Prostate gland (tissue), 2 donors: ENCODE results near the gene KREMEN1. TPM values are rescaled to one million over a fixed set of nuclear protein-coding genes. Genes with fewer than 3 reads are reported as not detected.

ENCODE experiments used
- DNase-seq: peaks from one replicate; pipeline ENCODE4 v3.0.0-alpha.2; 2019; ENCODE audit warnings: low spot score
- H3K27ac ChIP-seq, 2 donors: fragments of 200-600 bp; sonication (generic); 2 replicates each; pipeline ENCODE4 v1.5.1; 2017 to 2019
- H3K27me3 ChIP-seq: fragments of 200-600 bp; sonication (generic); replicated peaks from 2 replicates; pipeline ENCODE4 v1.5.1; 2019; ENCODE audit not compliant: insufficient read depth
- H3K36me3 ChIP-seq, 2 donors: fragments of 200-600 bp; sonication (generic); 1 replicate in 1 of 2; 2 replicates in 1 of 2; pipeline versions ENCODE4 v1.5.1 to v1.8.1; 2017 to 2019
- H3K4me1 ChIP-seq: fragments of 200-600 bp; sonication (generic); replicated peaks from 2 replicates; pipeline ENCODE4 v1.5.1; 2019
- H3K4me3 ChIP-seq, 2 donors: fragments of 200-600 bp; sonication (generic); 2 replicates each; pipeline ENCODE4 v1.5.1; 2017 to 2019
- H3K9me3 ChIP-seq: fragments of 200-600 bp; sonication (generic); 2 replicates; pipeline ENCODE4 v1.5.1; 2017
- CTCF ChIP-seq, 4 experiments: fragments of 200-600 bp in 2 of 4; fragments of 450-650 bp in 2 of 4; sonication (generic) in 2 of 4; IDR thresholded peaks; 1 replicate in 3 of 4; 2 replicates in 1 of 4; pipeline ENCODE4 v1.5.1; 2016 to 2019; ENCODE audit warnings: antibody characterized with exemption in 4 of 4, mild to moderate bottlenecking in 2 of 4, moderate library complexity in 2 of 4
- POLR2A ChIP-seq: fragments of 450-650 bp; IDR thresholded peaks from one replicate; pipeline ENCODE4 v1.6.1; 2016; ENCODE audit warnings: antibody characterized with exemption, mild to moderate bottlenecking
- POLR2AphosphoS5 ChIP-seq: sonication (generic); formaldehyde crosslinking; IDR thresholded peaks from one replicate; pipeline ENCODE4 v1.6.1; 2017; ENCODE audit warnings: antibody characterized with exemption
- WGBS: methylation state at CpG from one replicate; pipeline ENCODE4 v1.1.5; 2018; 5-methylcytosine and 5-hydroxymethylcytosine counted together
- intact Hi-C: fragments of 100-400 bp; cut with DNase I; formaldehyde crosslinking; loops from one replicate; pipeline ENCODE4 v1.14.2; 2022
- total RNA-seq, 2 donors: library from RNA; depleted of rRNA; stranded (reverse); fragments of >200 nt; gene quantifications; one replicate each; pipeline ENCODE4 v1.1.0, GENCODE V29; 2016

Gene KREMEN1
- total RNA-seq, 2 donors from 2014 or later: 19.3 to 49.0 TPM

GRCh38 chr22:29199702-29200400 lies 127.0 kb downstream of the KREMEN1 start:
- 87% methylated on average over 8 of the region's 8 CpGs for WGBS
- DNase-seq: no peak
- Histone ChIP-seq H3K36me3 (no peaks in the 10 kb centered on the region), H3K4me3 (no peak overlapping the region), H3K9me3 (no peaks in the 10 kb centered on the region), H3K27me3 (no peaks in the 10 kb centered on the region), H3K27ac (no peak overlapping the region), H3K4me1 (no peaks in the 10 kb centered on the region)
- intact Hi-C loops: no loop called here
- TF ChIP-seq CTCF (IDR thresholded peaks at IDR 0.05) (no peak), POLR2AphosphoS5 (no peak), POLR2A (no peak)

GRCh38 chr22:29200901-29201300 lies 128.1 kb downstream of the KREMEN1 start:
- WGBS: 87% methylated on average over 7 of the region's 7 CpGs
- intact Hi-C loops: no loop called here
- Histone ChIP-seq H3K4me1 (no peaks in the 10 kb centered on the region), H3K27ac (no peak overlapping the region), H3K27me3 (no peaks in the 10 kb centered on the region), H3K9me3 (no peaks in the 10 kb centered on the region), H3K36me3 (no peaks in the 10 kb centered on the region), H3K4me3 (no peak overlapping the region)
- DNase-seq: no peak
- no peak for TF ChIP-seq CTCF (IDR thresholded peaks at IDR 0.05)
- no peak for TF ChIP-seq POLR2A
- no peak for TF ChIP-seq POLR2AphosphoS5

GRCh38 chr22:29201782-29202181 lies 128.9 kb downstream of the KREMEN1 start:
- no peaks in the 10 kb centered on the region for H3K9me3 ChIP-seq
- no peaks in the 10 kb centered on the region for H3K36me3 ChIP-seq
- H3K4me1 ChIP-seq: no peaks in the 10 kb centered on the region
- H3K27ac ChIP-seq: no peak overlapping the region
- WGBS: 74% methylated on average over 7 of the region's 7 CpGs
- intact Hi-C loops: no loop called here
- no peak for DNase-seq
- no peak overlapping the region for H3K4me3 ChIP-seq
- no peak for TF ChIP-seq POLR2A
- TF ChIP-seq POLR2AphosphoS5: no peak
- TF ChIP-seq CTCF (IDR thresholded peaks at IDR 0.05): no peak
- H3K27me3 ChIP-seq: no peaks in the 10 kb centered on the region

GRCh38 chr22:29202212-29203192 lies 129.7 kb downstream of the KREMEN1 start:
- no peaks in the 10 kb centered on the region for H3K4me1 ChIP-seq
- intact Hi-C loops: no loop called here
- no peak overlapping the region for H3K4me3 ChIP-seq
- no peak overlapping the region for H3K27ac ChIP-seq
- H3K27me3 ChIP-seq: no peaks in the 10 kb centered on the region
- no peaks in the 10 kb centered on the region for H3K9me3 ChIP-seq
- no peaks in the 10 kb centered on the region for H3K36me3 ChIP-seq
- DNase-seq: no peak
- TF ChIP-seq CTCF (IDR thresholded peaks at IDR 0.05) (peak in 2 of 4 experiments; percentile 16 to 27), POLR2A (no peak), POLR2AphosphoS5 (no peak)
- WGBS: 46% methylated on average over 23 of the region's 24 CpGs
